Stimulated activated CD4-positive, alpha-beta T cell treated with anti-CD3 and anti-CD28 coated beads, TNF-alpha, amount 100 ng/mL, for 1 hour (primary cell): ENCODE measurements around the gene SERGEF.

Source experiments
- DNase-seq, 3 donors: peaks; one replicate each; pipeline ENCODE4 v3.0.0-alpha.2; 2020; ENCODE audit warnings: low read depth in 3 of 3, low spot score in 1 of 3

The SERGEF gene

DNA sequence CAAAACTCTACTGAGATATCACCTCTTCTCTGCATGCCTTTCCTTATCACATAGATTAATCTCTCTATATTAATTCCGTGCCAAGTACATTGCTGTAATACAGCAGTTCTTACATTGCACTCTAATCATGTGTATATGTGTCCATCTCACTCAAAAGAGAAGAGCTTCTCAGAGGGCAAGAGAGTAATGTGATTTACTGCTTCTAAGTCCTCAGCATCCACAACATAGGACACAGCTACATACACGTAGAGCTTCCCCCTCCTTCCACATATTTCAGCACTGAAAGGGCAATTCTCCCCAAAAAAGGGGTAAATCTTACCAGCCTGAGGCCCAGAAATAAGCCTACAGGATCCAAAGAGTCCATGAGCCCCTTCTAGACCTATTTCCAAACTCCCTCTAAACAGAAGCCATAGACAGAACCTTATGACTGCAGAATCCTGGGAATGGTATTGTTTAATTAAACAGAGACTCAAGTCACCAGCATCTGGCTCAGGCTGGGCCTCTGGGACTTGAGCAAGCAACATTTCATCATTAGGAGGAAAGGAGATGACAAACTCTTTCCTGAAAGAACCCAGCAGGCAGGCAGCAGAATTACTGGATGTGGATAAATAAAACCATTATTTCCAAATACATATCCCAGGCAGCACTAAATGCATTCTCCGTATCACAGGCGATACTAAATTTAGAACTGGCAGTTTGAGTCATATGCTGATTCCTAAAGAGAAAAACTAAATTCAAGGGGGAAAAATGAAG, 191.0 kb downstream of the SERGEF start:
- DNase-seq: no peak

DNA sequence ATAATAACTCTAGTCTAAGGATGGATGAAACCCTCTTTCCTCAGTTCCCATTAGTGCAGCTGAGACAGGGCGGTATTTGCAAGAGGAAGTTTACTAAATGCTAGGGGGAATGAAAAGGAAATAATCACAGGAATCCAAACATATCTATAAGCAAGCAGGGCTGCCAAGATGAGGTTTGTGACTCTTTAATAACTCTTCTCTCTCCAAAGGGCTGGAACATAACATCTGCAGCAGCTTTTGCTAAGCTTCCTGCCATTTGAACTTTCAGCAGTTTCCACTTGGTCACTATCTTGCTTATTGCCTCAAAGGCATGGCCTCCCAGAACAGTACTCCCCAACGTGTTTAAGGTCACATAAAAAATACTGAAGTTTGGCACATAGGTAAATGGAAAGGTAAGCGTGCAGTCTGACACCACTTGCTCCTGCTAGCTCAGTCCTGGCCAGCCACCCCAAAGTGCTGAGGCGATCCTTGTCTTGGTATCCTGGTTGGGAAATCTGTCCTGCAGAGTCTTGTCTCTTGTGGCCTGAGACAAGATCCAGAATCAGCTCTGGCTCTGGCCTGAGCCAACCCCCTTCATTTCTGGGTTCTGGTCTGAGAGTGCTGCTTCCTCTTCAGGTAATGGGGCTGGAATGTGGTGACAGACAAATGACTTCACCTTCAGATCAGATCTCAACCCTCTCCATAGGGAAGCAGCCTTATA, 196.5 kb downstream of the SERGEF start:
- DNase-seq: no peak

DNA sequence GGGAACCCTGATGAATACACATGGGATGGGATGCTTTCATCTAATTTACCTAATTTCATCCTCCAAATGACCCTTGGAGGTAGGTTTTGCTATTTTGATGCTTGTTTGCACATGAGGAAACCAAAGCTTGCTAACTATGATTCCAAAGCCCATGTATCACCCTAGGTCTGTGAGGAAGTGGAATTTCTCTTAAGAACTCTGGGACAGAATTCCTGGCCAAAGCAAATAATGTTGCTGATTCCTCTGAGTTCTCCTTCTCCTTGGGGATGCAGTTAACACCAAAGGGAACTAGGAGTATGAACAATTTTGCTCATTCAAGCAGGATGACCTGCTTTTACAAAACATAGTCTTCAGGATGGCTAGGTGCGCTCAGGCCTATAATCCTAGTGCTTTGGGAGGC, 198.3 kb downstream of the SERGEF start:
- no peak for DNase-seq

DNA sequence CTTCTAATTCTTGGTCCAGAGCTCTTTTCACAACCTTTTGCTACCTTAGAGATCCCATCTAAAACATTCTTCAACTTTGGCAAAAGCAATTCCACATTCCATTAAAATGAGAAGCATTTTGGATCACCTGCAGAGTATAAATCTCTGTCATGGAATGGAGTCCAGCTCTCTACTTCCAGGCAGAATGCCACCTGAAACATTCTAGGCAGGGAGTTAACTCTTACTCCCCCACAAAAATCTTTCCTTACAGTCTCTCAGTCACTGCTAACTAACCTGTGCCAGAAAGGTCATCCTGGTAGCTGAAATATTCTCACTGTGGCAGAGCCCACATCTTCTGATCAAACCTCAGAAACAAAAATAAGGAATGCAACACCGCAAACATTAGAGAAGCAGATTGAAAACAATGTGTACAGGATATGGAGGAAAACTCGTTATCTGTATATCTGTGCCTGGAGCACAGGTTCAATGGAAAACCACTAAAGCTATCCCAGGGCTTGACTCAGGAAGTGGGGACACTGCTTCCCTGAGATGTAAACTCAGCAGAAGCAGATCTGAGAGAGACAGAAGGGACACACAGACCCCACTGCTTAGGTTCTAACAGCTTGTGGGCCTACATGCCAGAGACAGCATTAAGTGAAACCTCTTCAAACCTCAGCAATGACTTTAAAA, 199.3 kb downstream of the SERGEF start:
- no peak for DNase-seq

DNA sequence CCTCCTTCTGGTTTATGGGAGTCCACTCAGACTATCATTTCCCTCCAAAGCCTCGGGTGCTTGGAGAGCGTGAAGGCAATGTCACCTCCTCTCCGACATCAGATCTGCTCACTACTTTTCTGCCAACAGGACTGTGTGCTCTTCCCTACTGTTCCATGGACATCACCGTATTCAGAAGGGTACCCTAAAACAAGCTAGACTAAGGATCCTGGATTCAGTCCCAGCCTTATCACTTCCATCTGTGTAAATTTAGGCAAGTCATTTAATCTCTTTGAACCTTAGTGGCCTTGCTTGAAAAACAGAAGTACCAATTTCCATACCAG, 200.0 kb downstream of the SERGEF start:
- no peak for DNase-seq

DNA sequence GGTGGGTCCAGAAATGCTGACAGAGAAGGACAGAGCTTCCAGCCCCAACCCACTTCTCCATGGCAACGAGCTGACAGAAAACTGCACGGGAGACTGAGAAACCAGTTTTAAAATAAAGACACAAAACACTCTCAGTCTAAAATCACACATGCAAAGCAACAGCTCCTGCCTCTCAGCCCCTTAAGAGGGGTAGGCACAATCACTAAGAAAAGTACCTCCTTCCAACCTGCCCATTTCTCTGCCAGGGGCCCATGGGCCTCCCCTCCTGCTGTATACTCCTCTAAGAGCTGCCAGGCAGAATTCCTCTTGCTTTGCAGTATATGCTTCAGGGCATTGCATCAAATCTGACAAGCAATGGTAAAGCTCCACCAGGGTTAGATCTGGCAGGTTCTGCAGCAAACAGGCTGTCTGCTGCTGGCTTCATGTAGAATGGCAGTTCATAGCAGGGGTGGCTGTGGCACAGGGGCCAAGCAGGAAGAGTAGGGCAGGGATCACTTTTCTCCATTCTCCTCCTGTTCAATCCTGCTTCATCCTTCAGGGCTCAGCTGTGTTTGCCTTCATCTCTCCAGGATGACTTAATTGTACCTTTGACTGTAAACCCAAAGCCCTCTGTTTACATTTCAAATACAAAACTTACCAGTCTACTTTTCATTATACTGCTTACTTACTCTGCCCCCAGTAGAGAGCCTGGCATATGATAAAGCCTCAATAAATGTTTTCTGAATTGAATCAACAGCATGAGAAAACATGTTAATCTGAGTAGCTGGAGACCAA, 200.6 kb downstream of the SERGEF start:
- no peak for DNase-seq

DNA sequence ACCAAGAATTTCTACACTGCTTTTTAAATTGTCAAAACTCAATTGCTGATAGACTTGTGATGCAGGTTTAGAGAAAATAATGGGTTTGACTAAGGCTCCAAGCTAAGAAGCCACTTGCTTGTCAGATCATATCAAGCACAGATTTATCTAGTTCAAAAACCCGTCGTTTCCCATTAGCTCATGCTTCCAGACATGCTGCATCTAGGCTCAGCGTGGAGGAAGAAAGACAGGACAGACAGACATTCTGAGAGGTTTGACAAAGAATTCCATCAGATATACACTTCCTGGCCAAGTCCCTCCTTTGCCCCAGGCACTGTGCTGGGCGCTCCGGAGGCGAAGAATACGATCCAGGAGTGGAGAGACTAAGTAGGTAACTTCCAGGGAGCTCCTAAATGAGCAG, 201.5 kb downstream of the SERGEF start:
- DNase-seq: no peak

DNA sequence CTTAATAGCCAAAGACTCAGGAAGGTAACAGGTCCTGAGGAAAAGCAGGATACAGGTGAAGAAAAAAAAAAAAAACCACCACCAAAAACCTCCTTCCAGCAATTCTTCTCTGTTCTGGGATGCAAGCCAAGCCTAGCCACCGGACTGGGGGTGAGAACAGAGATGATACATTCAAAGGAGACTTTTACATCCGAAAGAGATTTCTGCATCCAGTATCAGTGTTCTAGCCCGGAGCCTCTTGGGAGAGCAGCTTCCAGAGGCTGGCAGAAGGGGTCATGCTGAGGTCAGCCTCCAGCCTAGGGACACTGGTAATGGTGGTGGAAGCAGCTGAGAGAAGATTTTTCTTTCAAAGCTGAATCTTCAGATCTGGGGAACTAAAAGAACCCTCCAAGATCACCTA, 202.1 kb downstream of the SERGEF start:
- DNase-seq: no peak

DNA sequence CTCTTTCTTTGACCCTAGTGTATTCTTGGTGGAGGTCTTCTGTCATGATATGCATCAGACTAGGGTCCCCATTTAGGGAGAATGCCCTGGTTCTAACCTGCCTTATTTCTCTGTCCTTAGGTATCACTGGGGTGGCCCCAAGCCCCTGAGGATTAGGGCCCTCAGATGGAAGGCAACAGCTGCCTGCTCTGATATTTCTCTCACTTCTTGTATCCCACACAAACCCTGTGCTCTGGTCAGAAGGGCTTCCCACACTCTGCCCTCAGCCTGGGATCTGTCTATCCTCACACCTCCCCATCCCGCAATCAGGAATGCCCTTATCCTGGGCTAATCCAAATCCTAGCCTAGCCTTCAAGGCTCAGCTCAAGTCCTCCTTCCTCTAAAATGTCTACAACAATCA, 202.8 kb downstream of the SERGEF start:
- DNase-seq: no peak

DNA sequence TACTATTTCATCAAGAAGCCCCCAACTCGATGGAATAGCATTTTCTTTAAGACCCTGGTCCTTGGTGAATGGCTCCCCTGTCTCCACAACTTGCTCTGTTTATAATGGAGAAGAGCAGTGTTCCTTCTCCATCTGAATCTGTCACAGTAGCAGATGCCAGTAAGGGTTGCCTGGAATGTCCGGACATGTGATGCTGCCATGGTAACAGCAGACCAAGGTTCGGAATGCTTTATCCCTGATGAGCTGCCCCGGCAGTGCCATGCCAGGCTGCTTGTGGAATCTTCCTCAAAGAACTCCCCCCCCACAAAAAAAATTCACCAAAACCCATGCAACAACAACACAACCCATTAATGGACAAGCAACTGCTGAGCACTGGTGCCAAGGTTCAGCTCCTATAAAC, 205.8 kb downstream of the SERGEF start:
- DNase-seq: no peak

DNA sequence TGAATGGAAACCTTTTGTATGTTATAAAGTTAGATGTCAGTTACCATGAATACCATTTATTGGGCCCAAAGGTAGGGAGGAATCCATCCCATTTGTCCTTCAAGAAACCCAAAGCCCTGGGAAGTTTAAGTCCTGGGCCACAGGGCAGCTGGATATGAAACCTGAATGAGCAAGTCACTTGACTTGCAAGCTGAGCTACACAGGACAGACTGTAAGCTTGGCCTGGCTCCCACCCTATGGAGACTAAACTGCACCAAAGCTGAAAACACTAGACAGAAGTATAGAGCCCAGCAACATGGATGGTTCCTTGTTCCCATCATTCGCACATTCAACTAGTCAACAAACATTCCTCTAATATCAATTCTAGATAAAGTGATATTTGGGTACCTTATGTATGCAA, 207.0 kb downstream of the SERGEF start:
- DNase-seq: no peak

DNA sequence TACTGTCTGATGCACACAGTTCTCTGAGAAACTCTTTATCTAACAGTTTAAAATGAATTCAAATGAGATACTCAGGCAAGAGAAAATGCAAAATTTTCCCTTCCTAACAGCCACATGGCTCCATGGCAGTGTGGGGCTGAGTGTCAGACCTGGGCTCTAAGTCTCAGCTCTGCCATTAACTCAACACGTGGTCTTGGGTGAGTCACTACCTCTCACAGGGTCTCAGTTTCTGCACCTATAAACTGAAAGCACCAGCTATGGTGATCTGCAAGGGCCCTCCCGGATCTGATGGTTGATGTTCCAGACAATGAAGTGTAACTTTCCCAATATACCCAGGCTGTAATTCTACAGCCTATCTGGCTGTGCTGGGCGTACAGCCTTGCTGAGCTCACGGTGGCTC, 207.8 kb downstream of the SERGEF start:
- DNase-seq: no peak

DNA sequence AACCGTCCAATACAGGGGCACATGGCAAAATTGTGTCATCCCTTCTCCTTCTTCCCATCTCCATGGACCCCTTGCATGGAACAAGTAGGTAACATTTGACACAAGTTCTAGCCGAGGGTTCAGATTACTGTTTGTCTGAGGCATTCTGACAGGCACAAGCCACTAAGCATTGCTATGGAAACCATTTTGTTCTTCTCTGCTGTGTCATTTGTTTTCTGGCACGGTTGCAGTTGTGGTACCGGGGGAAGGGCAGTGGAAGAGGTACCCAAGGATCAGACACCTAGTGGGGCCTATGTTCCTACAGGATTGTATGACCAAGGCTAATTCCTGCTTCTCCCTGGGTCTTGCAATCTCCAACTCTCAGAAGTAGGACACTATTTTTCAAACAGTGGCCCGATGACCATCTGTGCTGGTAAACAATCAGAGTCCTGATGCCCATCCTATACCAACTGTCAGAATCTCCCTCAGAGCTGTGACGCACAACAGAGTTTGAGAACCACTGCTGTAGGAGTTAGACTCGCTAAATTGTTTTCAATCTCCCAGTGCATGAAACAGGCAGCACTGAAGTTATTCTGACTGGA, 209.0 kb downstream of the SERGEF start:
- DNase-seq: no peak

DNA sequence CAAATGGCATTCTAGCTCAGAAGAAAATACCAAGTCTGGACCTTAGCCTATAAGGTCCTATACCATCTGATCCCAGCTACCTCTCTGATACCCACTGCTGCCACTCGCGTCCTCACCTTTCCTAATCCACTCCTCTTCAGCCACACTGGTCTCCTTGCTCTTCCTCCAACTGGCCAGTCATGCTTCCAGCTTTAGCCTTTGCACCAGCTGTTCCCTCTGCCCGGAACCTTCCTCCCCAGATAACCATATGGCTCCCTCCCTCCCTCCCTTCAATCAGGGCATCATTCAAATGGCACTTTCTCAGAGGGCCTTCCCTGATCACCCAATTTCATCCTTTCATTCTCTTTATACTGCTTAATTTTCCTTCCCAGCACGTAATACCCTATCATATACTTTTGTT, 210.4 kb downstream of the SERGEF start:
- DNase-seq: no peak

DNA sequence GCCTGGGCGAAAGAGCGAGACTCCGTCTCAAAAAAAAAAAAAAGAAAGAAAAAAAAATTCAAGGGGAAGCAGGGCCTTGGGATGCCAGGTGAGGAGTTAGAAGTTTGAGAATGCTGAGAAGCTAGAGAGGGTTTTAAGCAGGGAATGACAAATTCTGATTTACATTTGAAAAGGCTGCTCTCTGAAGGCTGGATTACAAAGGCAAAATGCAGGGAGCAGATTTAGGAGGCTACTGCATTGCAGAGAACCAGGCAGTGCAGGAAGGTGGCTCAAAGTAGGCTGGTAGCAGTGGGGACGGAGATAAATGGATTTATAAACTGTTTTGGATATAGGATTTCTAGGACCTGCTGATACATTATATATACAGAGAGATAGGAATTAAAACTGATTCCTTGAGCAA, 211.7 kb downstream of the SERGEF start:
- no peak for DNase-seq

DNA sequence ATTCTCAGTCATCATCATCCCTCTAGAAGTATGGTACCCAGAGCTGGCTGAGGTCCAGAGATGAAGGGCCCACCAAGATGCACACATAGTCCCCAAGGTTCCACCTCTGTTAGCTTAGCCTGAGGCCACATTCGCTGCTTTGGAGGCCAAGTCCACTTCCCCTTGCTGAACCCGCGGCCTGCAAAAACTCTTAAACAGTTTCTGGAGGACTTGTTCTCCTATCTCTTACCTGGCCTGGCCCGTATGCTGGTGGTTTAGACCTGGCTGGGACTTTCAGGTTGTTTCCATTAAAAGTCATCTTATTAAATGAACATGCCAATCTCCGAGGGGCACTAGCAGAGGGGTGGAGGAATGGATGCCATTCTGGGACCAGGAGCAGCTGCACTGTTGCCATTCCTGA, 213.7 kb downstream of the SERGEF start:
- no peak for DNase-seq

DNA sequence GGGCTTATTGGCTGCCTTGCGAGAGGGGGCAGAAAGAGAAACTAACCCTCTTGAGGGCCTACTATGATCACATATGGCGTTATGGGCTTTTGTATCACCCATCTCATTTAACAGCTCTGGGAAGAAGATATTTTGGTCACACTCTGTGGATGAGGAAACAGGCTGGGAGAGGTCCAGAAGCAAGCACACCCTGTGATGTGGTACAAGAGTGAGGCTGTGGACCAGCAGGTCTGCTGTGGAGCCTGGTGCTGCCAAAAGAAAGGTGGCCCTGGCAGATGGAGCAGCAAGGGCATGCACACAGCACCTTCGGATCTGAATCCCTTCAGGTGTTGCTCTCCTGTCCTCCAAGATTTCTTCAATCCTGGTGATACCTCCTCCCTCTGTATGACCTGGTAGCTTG, 214.1 kb downstream of the SERGEF start:
- DNase-seq: no peak

DNA sequence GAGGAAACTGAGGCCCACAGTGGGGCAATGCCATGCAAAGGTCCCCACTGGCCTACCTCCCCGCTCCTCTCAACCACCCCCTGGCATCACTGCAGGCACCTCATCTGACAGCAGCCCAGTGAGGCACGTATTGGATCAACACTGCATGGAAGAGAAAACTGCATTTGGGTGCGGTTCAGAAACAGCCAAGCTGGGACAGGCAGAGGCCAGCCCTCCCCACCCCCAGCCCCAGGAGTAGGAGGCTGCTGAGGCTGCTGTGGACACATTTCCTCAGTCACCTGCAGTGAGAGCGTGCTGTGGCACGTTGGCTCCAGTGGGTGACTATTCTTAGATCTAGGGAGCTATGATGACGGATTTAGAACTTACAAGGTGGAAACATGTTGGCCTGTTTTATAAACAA, 214.6 kb downstream of the SERGEF start:
- no peak for DNase-seq

DNA sequence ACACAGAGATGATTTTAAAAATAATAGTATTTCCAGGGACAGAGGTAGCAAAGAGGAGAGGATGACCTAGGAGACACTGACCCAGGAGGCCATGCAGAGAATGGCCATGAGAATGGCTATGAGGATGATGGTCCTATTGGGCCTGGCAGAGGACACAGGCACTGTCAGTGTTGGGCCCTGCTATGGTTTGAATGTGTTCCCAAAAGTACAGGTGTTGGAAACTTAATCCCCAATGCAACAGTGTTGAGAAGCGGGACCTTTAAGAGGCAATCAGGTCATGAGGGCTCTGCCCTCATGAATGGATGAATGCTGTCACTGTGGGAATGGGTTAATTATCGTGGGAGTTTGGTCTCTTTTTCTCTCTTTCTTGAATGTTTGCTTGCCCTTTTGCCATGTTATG, 216.7 kb downstream of the SERGEF start:
- DNase-seq: no peak

DNA sequence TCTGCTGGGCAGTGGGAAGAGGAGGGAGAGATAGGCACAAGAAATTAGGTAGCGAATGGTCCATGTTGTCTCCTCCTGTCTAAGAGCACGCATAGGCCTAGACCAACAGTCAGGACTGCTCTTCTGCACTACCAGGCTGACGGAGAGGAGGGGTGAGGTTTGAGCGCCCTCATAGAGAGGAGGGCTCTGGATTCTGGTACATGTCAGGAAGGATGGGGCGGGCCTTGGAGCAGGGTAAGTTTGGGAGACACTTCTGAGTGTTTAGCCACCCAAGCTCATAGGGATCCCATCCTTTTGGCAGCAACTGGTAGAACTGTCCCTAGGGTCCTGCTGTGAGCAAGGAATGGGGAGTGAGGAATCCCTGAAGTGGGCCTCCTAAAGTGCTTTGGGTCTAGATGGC, 217.9 kb downstream of the SERGEF start:
- no peak for DNase-seq

DNA sequence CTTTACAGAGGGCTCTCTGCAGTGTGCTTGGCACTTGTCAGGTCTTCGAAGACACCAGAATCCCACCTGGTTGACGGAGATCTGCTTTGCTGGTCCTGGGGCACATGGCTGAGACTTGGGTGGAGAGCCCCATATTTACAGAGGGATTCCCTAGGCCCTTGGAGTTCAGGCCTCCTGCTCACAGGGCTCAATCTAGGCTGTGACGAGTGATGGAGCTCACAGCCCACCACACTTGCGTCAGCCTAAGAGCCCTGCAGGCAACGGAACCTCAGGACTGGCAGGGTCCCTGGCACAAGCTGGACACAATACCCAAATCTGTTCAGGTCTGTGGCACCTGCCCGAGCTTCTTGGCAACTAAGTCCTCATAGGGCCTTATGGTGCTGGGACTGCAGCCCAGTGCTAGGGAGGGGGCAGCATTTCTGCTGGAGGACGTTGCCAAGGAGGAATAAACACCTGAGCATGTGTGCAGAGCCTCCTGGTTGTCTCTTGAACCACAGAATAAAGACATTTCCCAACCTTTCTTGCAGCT, 219.1 kb downstream of the SERGEF start:
- no peak for DNase-seq
